ENCODE measurements around the gene POLG2. TPM values are rescaled to one million over a fixed set of nuclear protein-coding genes. Genes with fewer than 3 reads are reported as not detected.
"Not testable (repeated sequence)": the region's sequence is repeated elsewhere in the genome, so short reads cannot be mapped to it uniquely, and the experiment has no call there.

Gene POLG2
- total RNA-seq, 4 donors from 2014 or later: 3.9 to 12.0 (median 8.2) TPM

DNA sequence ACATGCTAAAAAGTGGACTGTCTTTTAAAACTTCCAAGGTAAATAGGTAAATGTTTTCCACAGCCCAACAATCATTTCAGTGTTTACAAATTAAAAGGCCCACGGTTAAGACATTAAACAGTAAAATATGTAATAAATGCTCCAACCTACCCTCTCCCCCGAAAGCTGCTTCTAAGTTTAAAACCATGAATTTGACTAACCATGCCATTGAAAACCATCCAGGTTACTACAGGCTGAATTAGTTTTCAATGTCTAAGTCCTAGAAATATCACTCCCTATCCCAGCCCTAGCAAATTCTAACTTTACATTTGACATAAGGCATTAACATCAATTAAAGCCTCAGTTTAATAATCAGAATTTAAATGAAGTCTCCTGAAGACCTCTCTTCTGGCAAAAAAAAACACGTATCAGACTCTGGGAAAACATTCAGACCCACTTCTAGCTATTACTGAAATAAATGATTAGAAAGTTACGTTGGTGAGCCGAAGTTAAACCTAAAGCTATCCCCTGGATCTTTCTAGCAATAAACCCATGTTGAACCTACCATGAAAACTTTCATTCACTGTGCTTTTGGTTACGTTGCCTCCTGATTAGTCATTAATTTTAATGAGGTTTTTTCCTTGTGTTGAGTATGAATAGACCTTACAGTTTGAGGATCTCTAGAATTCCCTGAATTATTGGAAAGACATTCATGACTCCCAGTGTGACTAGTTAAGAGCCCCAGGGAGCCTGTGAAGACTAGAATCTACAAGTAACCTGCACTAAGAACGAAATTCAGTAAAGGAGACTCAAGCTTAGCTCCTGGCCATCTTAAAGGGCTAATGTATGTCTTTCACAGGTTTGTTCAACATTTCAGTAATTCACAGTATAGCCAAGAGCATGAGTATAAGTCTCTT, 1.7 kb upstream of the POLG2 start:
- H3K9me3 ChIP-seq: no peaks in the 10 kb centered on the region
- H3K4me3 ChIP-seq: no peak overlapping the region
- intact Hi-C loops (cut with DNase I): loop anchor here (10.0 kb wide), 1 partner anchor 74 kb away; no protein-coding TSS in a partner anchor
- peak overlapping the region in 2 of 4 donors; percentile 0 to 90 for H3K27ac ChIP-seq
- H3K4me1 ChIP-seq: peaks cover 14 to 96% (median 65%) of the 10 kb centered on the region in 3 donors
- no peak for TF ChIP-seq POLR2A (IDR thresholded peaks at IDR 0.05)
- TF ChIP-seq, protein P1, sequence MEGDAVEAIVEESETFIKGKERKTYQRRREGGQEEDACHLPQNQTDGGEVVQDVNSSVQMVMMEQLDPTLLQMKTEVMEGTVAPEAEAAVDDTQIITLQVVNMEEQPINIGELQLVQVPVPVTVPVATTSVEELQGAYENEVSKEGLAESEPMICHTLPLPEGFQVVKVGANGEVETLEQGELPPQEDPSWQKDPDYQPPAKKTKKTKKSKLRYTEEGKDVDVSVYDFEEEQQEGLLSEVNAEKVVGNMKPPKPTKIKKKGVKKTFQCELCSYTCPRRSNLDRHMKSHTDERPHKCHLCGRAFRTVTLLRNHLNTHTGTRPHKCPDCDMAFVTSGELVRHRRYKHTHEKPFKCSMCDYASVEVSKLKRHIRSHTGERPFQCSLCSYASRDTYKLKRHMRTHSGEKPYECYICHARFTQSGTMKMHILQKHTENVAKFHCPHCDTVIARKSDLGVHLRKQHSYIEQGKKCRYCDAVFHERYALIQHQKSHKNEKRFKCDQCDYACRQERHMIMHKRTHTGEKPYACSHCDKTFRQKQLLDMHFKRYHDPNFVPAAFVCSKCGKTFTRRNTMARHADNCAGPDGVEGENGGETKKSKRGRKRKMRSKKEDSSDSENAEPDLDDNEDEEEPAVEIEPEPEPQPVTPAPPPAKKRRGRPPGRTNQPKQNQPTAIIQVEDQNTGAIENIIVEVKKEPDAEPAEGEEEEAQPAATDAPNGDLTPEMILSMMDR (IDR thresholded peaks at IDR 0.05): no peak
- no peak for DNase-seq
- 59% methylated on average over 7 of the region's 7 CpGs for WGBS, 2 donors
- peaks cover 25 to 63% (median 45%) of the 10 kb centered on the region in 3 donors for H3K36me3 ChIP-seq
- no peaks in the 10 kb centered on the region for H3K27me3 ChIP-seq

DNA sequence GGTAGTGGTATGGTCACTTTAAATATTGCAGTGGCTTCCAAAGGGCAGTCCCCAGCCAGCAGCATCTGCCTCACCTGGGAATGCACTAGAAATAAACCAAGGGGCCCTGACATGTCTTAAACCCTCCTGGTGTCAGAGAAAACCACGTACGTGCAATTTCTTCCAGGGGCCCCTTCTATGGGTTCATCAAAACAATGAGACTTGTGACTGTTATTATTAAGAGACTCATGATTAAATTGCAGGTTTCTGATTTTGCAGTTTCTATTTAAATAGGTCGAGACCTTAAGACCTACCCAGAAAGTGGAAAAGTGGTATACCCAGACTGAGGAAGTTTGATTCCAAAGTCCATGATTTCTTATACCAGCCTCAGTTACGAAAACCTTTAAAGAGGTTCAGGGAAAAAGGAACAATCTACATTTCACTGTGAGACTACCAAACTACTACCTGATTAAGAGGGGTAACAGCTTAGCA, 746 bp upstream of the POLG2 start:
- peaks cover 5 to 86% (median 56%) of the 10 kb centered on the region in 3 donors for H3K4me1 ChIP-seq
- 39 to 40% methylated on average over 4 of the region's 4 CpGs for WGBS, 2 donors

GRCh38 chr17:64496348-64496785, 487 bp downstream of the POLG2 start:
- H3K36me3 ChIP-seq: peaks cover 16 to 60% (median 29%) of the 10 kb centered on the region in 3 donors
- TF ChIP-seq, protein P1 (IDR thresholded peaks at IDR 0.05): no peak
- no peak for TF ChIP-seq POLR2A (IDR thresholded peaks at IDR 0.05)
- H3K27ac ChIP-seq: peak overlapping the region; percentile 81 to 91 (median 89)
- H3K9me3 ChIP-seq: no peaks in the 10 kb centered on the region
- H3K27me3 ChIP-seq: no peaks in the 10 kb centered on the region
- peaks cover 5 to 74% (median 44%) of the 10 kb centered on the region in 3 donors for H3K4me1 ChIP-seq
- H3K4me3 ChIP-seq: peak overlapping the region; percentile 65 to 86 (median 72)
- no peak for DNase-seq
- intact Hi-C loops (cut with DNase I): loop anchor here (10.0 kb wide), 1 partner anchor 72 kb away; no protein-coding TSS in a partner anchor
- WGBS, 2 donors: 1% methylated on average over 7 to 9 of the region's 20 CpGs

More for the DNA sequence above, 746 bp upstream of the POLG2 start:
- Histone ChIP-seq H3K27me3 (no peaks in the 10 kb centered on the region), H3K9me3 (no peaks in the 10 kb centered on the region), H3K4me3 (peak overlapping the region; percentile 65 to 86 (median 72)), H3K27ac (peak overlapping the region; percentile 81 to 91 (median 89)), H3K36me3 (peaks cover 18 to 62% (median 35%) of the 10 kb centered on the region in 3 donors)
- no peak for DNase-seq
- TF ChIP-seq, protein P1 (IDR thresholded peaks at IDR 0.05): peak in 1 of 6 experiments; percentile 8
- peak in 1 of 4 donors; percentile 17 for TF ChIP-seq POLR2A (IDR thresholded peaks at IDR 0.05)
- intact Hi-C loops (cut with DNase I): loop anchor here (10.0 kb wide), 1 partner anchor 73 kb away; no protein-coding TSS in a partner anchor

DNA sequence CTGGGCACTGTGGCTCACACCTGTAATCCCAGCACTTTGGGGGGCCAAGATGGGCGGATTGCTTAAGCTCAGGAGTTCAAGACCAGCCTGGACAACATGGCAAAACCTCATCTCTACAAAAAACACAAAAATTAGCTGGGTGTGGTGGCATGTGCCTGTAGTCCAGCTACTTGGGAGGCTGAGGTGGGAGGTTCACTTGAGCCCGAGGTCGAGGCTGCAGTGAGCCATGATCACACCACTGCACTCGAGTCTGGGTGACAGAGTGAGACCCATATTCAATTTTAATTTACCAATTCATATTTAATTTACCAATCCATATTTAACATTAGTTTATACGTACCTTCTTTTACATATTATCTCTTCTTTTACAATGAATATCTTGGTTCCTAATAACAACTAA, 1.6 kb downstream of the POLG2 start:
- not testable (repeated sequence) for H3K9me3 ChIP-seq, DNase-seq, H3K27ac ChIP-seq, H3K27me3 ChIP-seq
- H3K4me1 ChIP-seq: peaks cover 5 to 63% (median 36%) of the 10 kb centered on the region in 3 donors
- intact Hi-C loops (cut with DNase I): loop anchor here (10.0 kb wide), 1 partner anchor 70 kb away; no protein-coding TSS in a partner anchor
- peaks cover 6 to 60% (median 22%) of the 10 kb centered on the region in 3 donors for H3K36me3 ChIP-seq
- WGBS, 2 donors: 91 to 95% methylated on average over 5 of the region's 5 CpGs
- peak overlapping the region in 2 of 4 donors; percentile 74 to 86 for H3K4me3 ChIP-seq

GRCh38 chr17:64494121-64494520, 2.7 kb downstream of the POLG2 start:
- Histone ChIP-seq H3K27me3 (no peaks in the 10 kb centered on the region), H3K4me3 (no peak overlapping the region), H3K4me1 (peaks cover 5 to 52% (median 31%) of the 10 kb centered on the region in 3 donors), H3K27ac (no peak overlapping the region), H3K9me3 (no peaks in the 10 kb centered on the region), H3K36me3 (peaks cover 0 to 60% (median 10%) of the 10 kb centered on the region in 3 donors)
- intact Hi-C loops (cut with DNase I): loop anchor here (10.0 kb wide), 1 partner anchor 69 kb away; no protein-coding TSS in a partner anchor
- no peak for DNase-seq
- WGBS, 2 donors: 82 to 83% methylated on average over 2 of the region's 2 CpGs
- TF ChIP-seq, protein P1 (IDR thresholded peaks at IDR 0.05): no peak
- no peak for TF ChIP-seq POLR2A (IDR thresholded peaks at IDR 0.05)
